Naive thymus-derived CD4-positive, alpha-beta T cell (primary cell): Measurements from ENCODE around the gene NGDN. TPM values are rescaled to one million over a fixed set of nuclear protein-coding genes. Genes with fewer than 3 reads are reported as not detected.

Experiments used
- ATAC-seq: fragments of 150-1000 bp; cut with Tn5 transposase; 2 replicates; pipeline ENCODE4 v1.10.0; 2021; ENCODE audit warnings: mild to moderate bottlenecking, moderate library complexity
- CTCF ChIA-PET: fragments of 350-600 bp; sonication (Branson Sonifier 250); formaldehyde crosslinking; loops from one replicate; lab custom pipeline; 2021; ENCODE audit warnings: antibody characterized with exemption; lab: Charles Lee
- POLR2A ChIA-PET: fragments of 350-600 bp; sonication (Branson Sonifier 250); formaldehyde crosslinking; loops from one replicate; lab custom pipeline; 2021; ENCODE audit warnings: antibody characterized with exemption, inconsistent platforms; lab: Charles Lee
- DNase-seq, 9 donors: peaks; one replicate each; pipeline versions ENCODE4 v3.0.0 to v3.0.0-alpha.2; 2020 to 2022; ENCODE audit warnings: mixed read lengths in 1 of 9
- H3K27ac ChIP-seq: one replicate; pipeline ENCODE4 v1.7.0; 2013; ENCODE audit warnings: mild to moderate bottlenecking, low read depth, low read length, moderate library complexity
- H3K27me3 ChIP-seq, 2 donors: one replicate each; pipeline ENCODE4 v1.7.0; 2013; ENCODE audit warnings: low read length in 2 of 2, mild to moderate bottlenecking in 2 of 2, moderate library complexity in 2 of 2; ENCODE audit not compliant: control insufficient read depth in 2 of 2, insufficient read depth in 2 of 2
- H3K36me3 ChIP-seq, 3 experiments: 1 replicate in 2 of 3; 2 replicates in 1 of 3; pipeline ENCODE4 v1.7.0; 2013; ENCODE audit warnings: low read length in 3 of 3, mild to moderate bottlenecking in 3 of 3, moderate library complexity in 1 of 3; ENCODE audit not compliant: insufficient read depth in 3 of 3, control insufficient read depth in 2 of 3
- H3K4me1 ChIP-seq, 2 donors: one replicate each; pipeline ENCODE4 v1.7.0; 2013; ENCODE audit warnings: low read length in 2 of 2, mild to moderate bottlenecking in 2 of 2, moderate library complexity in 1 of 2; ENCODE audit not compliant: control insufficient read depth in 2 of 2, insufficient read depth in 2 of 2
- H3K4me3 ChIP-seq: 2 replicates; pipeline ENCODE4 v1.7.0; 2013; ENCODE audit warnings: mild to moderate bottlenecking, low read length
- H3K9me3 ChIP-seq, 3 experiments: 1 replicate in 2 of 3; 2 replicates in 1 of 3; pipeline ENCODE4 v1.7.0; 2013; ENCODE audit warnings: low read length in 3 of 3; ENCODE audit not compliant: control insufficient read depth in 2 of 3
- H3K27ac Mint-ChIP-seq, 9 donors: one replicate each; pipeline ENCODE4 v1.8.0; 2020 to 2022; ENCODE audit warnings: mixed read lengths in 9 of 9, mild to moderate bottlenecking in 8 of 9, moderate library complexity in 5 of 9, inconsistent platforms in 2 of 9
- H3K27me3 Mint-ChIP-seq, 5 donors: one replicate each; pipeline ENCODE4 v1.8.0; 2021 to 2022; ENCODE audit warnings: mixed read lengths in 5 of 5, mild to moderate bottlenecking in 1 of 5
- H3K36me3 Mint-ChIP-seq, 5 donors: one replicate each; pipeline ENCODE4 v1.8.0; 2020 to 2022; ENCODE audit warnings: mixed read lengths in 5 of 5, mild to moderate bottlenecking in 3 of 5, inconsistent platforms in 1 of 5
- H3K4me1 Mint-ChIP-seq, 7 donors: one replicate each; pipeline ENCODE4 v1.8.0; 2020 to 2022; ENCODE audit warnings: mixed read lengths in 7 of 7, mild to moderate bottlenecking in 3 of 7, inconsistent platforms in 1 of 7
- H3K4me3 Mint-ChIP-seq, 10 donors: one replicate each; pipeline ENCODE4 v1.8.0; 2020 to 2022; ENCODE audit warnings: mild to moderate bottlenecking in 10 of 10, mixed read lengths in 10 of 10, moderate library complexity in 6 of 10, inconsistent platforms in 2 of 10
- H3K9me3 Mint-ChIP-seq, 11 donors: one replicate each; pipeline ENCODE4 v1.8.0; 2020 to 2022; ENCODE audit warnings: mixed read lengths in 11 of 11, mild to moderate bottlenecking in 4 of 11, inconsistent platforms in 1 of 11, moderate library complexity in 1 of 11
- intact Hi-C, 2 donors: fragments of 100-400 bp; cut with micrococcal nuclease; formaldehyde crosslinking; loops; one replicate each; pipeline ENCODE4 v1.15.1; 2023
- polyA plus RNA-seq, 2 donors: library from polyadenylated mRNA; unstranded; fragments of 300-500 nt; fragmentation: Illumina TruSeq; gene quantifications; one replicate each; pipeline ENCODE4 v1.2.3, GENCODE V29; 2021
- total RNA-seq, 6 experiments: library from RNA in 5 of 6; stranded (reverse) in 5 of 6; gene quantifications; 1 replicate in 5 of 6; 2 replicates in 1 of 6; pipeline ENCODE4 v1.2.3 and lab custom pipeline; 2021 to 2026

NGDN gene
- total and polyA plus RNA-seq, 7 experiments from 2014 or later = 52.9 to 152 (median 93.9) TPM

- POLR2A ChIA-PET = interaction anchor here (0.6 to 2.0 kb wide), 5 partner anchors 83 to 824 kb away, joined by 3 to 7 read pairs (median 5); partner anchors contain the start of gene PABPN1
- DNase-seq (peak in 1 of 9 donors; percentile 5), ATAC-seq (no peak)
- Mint-ChIP-seq H3K9me3 (no peaks in the 10 kb centered on the region), H3K27ac (no peak overlapping the region), H3K4me1 (peaks cover 7 to 10% (median 7%) of the 10 kb centered on the region in 7 donors), H3K4me3 (no peak overlapping the region), H3K27me3 (no peaks in the 10 kb centered on the region), H3K36me3 (peaks cover 6 to 11% (median 7%) of the 10 kb centered on the region in 5 donors)
- CTCF ChIA-PET = interaction anchor here (0.6 to 1.5 kb wide), 2 partner anchors 94 to 353 kb away, joined by 3 to 5 read pairs; no protein-coding TSS in a partner anchor
- Histone ChIP-seq H3K27me3 (no peaks in the 10 kb centered on the region), H3K4me3 (peak overlapping the region; percentile 55), H3K27ac (peak overlapping the region; percentile 94), H3K4me1 (peaks cover 6 to 11% of the 10 kb centered on the region in 2 donors), H3K9me3 (no peaks in the 10 kb centered on the region), H3K36me3 (peaks cover 0 to 26% (median 10%) of the 10 kb centered on the region in 3 experiments)
- intact Hi-C loops = loop anchor here (1.0 to 10.0 kb wide), 20 partner anchors 10 to 1206 kb away; partner anchors contain the start of genes ACIN1 (in 2 of the 2), C14orf119 (in 2 of the 2), PABPN1 (in 2 of the 2) and ZFHX2 (in 2 of the 2)
Observed at GRCh38 chr14:23468704-23469126, 788 bp upstream of the NGDN start.

GRCh38 chr14:23469906-23470403 lies 452 bp downstream of the NGDN start:
- H3K27me3 Mint-ChIP-seq = no peaks in the 10 kb centered on the region
- DNase-seq (peak in 1 of 9 donors; percentile 12), ATAC-seq (peak; percentile 0)
- H3K27ac ChIP-seq = peak overlapping the region; percentile 94
- H3K27ac Mint-ChIP-seq = peak overlapping the region in 1 of 9 donors; percentile 26
- peak overlapping the region; percentile 73 for H3K4me3 ChIP-seq
- intact Hi-C loops = loop anchor here (1.0 to 10.0 kb wide), 20 partner anchors 8 to 1205 kb away; partner anchors contain the start of genes ACIN1 (in 2 of the 2), C14orf119 (in 2 of the 2), PABPN1 (in 2 of the 2) and ZFHX2 (in 2 of the 2)
- H3K4me1 ChIP-seq = peaks cover 6 to 11% of the 10 kb centered on the region in 2 donors
- peaks cover 6 to 38% (median 12%) of the 10 kb centered on the region in 3 experiments for H3K36me3 ChIP-seq
- peaks cover 7 to 12% (median 7%) of the 10 kb centered on the region in 7 donors for H3K4me1 Mint-ChIP-seq
- ChIA-PET POLR2A (interaction anchor here (0.9 to 1.6 kb wide), 4 partner anchors 42 to 167 kb away, joined by 3 to 4 read pairs (median 4); partner anchors contain the start of genes PABPN1 and PPP1R3E), CTCF (no interaction called here)
- H3K4me3 Mint-ChIP-seq = peak overlapping the region in 1 of 10 donors; percentile 77
- H3K9me3 ChIP-seq = no peaks in the 10 kb centered on the region
- H3K36me3 Mint-ChIP-seq = peaks cover 6 to 18% (median 14%) of the 10 kb centered on the region in 5 donors
- H3K9me3 Mint-ChIP-seq = no peaks in the 10 kb centered on the region
- H3K27me3 ChIP-seq = no peaks in the 10 kb centered on the region

- ChIA-PET CTCF (interaction anchor here (1.9 kb wide), 1 partner anchor 89 kb away, joined by 8 read pairs; no protein-coding TSS in a partner anchor), POLR2A (interaction anchor here (0.9 to 1.0 kb wide), 2 partner anchors 150 to 168 kb away, joined by 3 to 4 read pairs; partner anchors contain the start of genes PABPN1 and PPP1R3E)
- Mint-ChIP-seq H3K9me3 (no peaks in the 10 kb centered on the region), H3K27me3 (no peaks in the 10 kb centered on the region), H3K27ac (peak overlapping the region in 4 of 9 donors; percentile 4 to 68 (median 34)), H3K36me3 (peaks cover 8 to 26% (median 16%) of the 10 kb centered on the region in 5 donors), H3K4me3 (peak overlapping the region in 2 of 10 donors; percentile 42 to 77), H3K4me1 (peaks cover 7 to 12% (median 7%) of the 10 kb centered on the region in 7 donors)
- no peak overlapping the region for H3K27ac ChIP-seq
- DNase-seq (no peak), ATAC-seq (no peak)
- peaks cover 6 to 11% of the 10 kb centered on the region in 2 donors for H3K4me1 ChIP-seq
- peaks cover 15 to 48% (median 21%) of the 10 kb centered on the region in 3 experiments for H3K36me3 ChIP-seq
- no peaks in the 10 kb centered on the region for H3K9me3 ChIP-seq
- no peak overlapping the region for H3K4me3 ChIP-seq
- intact Hi-C loops = no loop called here
- H3K27me3 ChIP-seq = no peaks in the 10 kb centered on the region
Observed at GRCh38 chr14:23470947-23471346, 1.4 kb downstream of the NGDN start.

GRCh38 chr14:23478109-23478759 lies 8.7 kb downstream of the NGDN start:
- ATAC-seq (peak; percentile 89), DNase-seq (peak; percentile 35 to 75 (median 67))
- Mint-ChIP-seq H3K36me3 (peaks cover 17 to 37% (median 34%) of the 10 kb centered on the region in 5 donors), H3K4me3 (peak overlapping the region in 1 of 10 donors; percentile 14), H3K27ac (peak overlapping the region in 3 of 9 donors; percentile 7 to 61 (median 29)), H3K4me1 (peaks cover 2 to 20% (median 13%) of the 10 kb centered on the region in 7 donors), H3K9me3 (peaks cover 0 to 1% (median 0%) of the 10 kb centered on the region in 11 donors), H3K27me3 (no peaks in the 10 kb centered on the region)
- H3K4me3 ChIP-seq = no peak overlapping the region
- no peak overlapping the region for H3K27ac ChIP-seq
- peaks cover 35 to 57% (median 36%) of the 10 kb centered on the region in 3 experiments for H3K36me3 ChIP-seq
- H3K9me3 ChIP-seq = no peaks in the 10 kb centered on the region
- CTCF ChIA-PET = interaction anchor here (0.6 to 7.5 kb wide), 16 partner anchors 31 to 514 kb away, joined by 3 to 64 read pairs (median 4); partner anchors contain the start of gene ZFHX2
- POLR2A ChIA-PET = interaction anchor here (0.6 to 1.6 kb wide), 7 partner anchors 24 to 890 kb away, joined by 3 to 5 read pairs (median 4); partner anchors contain the start of gene PABPN1
- H3K27me3 ChIP-seq = no peaks in the 10 kb centered on the region
- H3K4me1 ChIP-seq = no peaks in the 10 kb centered on the region
- intact Hi-C loops = loop anchor here (1.0 kb wide), 3 partner anchors 9 to 84 kb away; partner anchors contain the start of gene NGDN (in 1 of the 2)

- H3K27ac Mint-ChIP-seq = no peak overlapping the region
- peaks cover 9 to 40% (median 25%) of the 10 kb centered on the region in 5 donors for H3K36me3 Mint-ChIP-seq
- Histone ChIP-seq H3K9me3 (no peaks in the 10 kb centered on the region), H3K4me1 (no peaks in the 10 kb centered on the region), H3K27ac (no peak overlapping the region), H3K27me3 (no peaks in the 10 kb centered on the region), H3K4me3 (no peak overlapping the region), H3K36me3 (peaks cover 15 to 58% (median 19%) of the 10 kb centered on the region in 3 experiments)
- POLR2A ChIA-PET = no interaction called here
- H3K27me3 Mint-ChIP-seq = no peaks in the 10 kb centered on the region
- peaks cover 2 to 17% (median 15%) of the 10 kb centered on the region in 7 donors for H3K4me1 Mint-ChIP-seq
- intact Hi-C loops = no loop called here
- CTCF ChIA-PET = interaction anchor here (0.7 to 7.5 kb wide), 2 partner anchors 79 to 108 kb away, joined by 3 to 64 read pairs; no protein-coding TSS in a partner anchor
- peaks cover 0 to 1% (median 0%) of the 10 kb centered on the region in 11 donors for H3K9me3 Mint-ChIP-seq
- DNase-seq = no peak
- ATAC-seq = no peak
- H3K4me3 Mint-ChIP-seq = no peak overlapping the region
Observed at GRCh38 chr14:23481362-23481970, 12.0 kb downstream of the NGDN start.
